HG03575 (cell line): Measurements from ENCODE around the gene ITGA5.

Experiments used
- ATAC-seq: cut with Tn5 transposase; IDR thresholded peaks from one replicate; pipeline ENCODE4 v1.9.1; 2021; ENCODE audit not compliant: unreplicated experiment, insufficient number of reproducible peaks, low FRiP score; ENCODE audit errors: extremely low read depth

The ITGA5 gene

GRCh38 chr12:54419088-54419887, at the start of gene ITGA5:
TSS of gene ITGA5 (minus strand) at chr12:54419266. CDS start at chr12:54419198, 68 bp downstream.
- no peak for ATAC-seq

GRCh38 chr12:54465857-54466523, 46.9 kb upstream of the ITGA5 start:
- ATAC-seq = no peak

DNA sequence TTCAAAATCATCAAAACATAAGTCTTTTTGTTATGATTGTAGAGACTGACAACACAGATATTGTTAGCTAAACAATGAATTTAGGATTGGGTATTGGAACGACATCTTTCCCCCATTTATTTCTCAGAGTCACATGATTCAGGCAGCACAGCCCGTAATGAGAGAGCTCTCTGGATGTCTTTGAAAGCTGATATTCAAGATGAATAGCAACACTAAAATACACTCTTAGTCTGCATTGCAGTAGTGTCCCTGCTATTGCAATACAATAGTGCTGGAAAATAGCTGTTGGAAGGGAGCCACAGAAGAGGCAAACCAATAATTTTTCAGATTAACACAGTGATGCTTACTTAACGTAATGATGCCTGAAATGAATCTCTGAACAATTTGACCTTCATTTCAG, 44.4 kb upstream of the ITGA5 start:
- no peak for ATAC-seq

GRCh38 chr12:54463034-54463433, 44.0 kb upstream of the ITGA5 start:
- no peak for ATAC-seq

- no peak for ATAC-seq
Observed at GRCh38 chr12:54460317-54460923, 41.4 kb upstream of the ITGA5 start.

GRCh38 chr12:54459355-54459754, 40.3 kb upstream of the ITGA5 start:
- no peak for ATAC-seq

DNA sequence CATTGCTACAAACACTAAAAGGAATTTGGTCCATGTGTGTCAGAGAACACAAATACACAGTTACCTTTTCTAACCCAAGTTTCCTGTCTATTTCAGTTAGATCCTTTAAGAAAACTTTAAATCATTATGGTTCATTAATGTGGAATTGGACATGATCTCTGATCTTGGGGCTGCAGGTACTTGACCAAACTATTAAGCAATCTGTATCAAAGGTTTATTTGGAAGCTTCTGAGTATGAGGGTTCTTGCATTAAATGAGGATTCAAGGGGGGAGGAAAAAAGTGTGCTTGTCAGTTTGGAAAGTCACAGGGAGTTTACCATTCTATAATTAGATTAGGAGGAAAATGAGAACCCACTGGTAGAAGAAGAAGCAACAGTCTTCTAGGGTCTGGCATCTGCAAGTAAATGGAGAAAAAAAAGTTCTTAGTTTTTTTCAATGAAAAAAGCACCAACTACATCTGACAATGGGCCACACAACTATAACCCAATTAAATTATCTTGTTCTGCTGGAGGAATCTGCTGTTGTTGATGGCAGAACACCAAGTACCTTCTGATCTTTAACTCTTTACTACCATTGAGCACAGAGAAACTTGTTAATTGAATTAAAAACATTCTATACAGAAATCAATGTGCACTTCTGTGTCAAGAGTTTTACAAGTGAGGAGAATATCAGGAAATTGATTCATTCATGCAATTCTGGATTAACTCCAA, 36.8 kb upstream of the ITGA5 start:
- no peak for ATAC-seq

DNA sequence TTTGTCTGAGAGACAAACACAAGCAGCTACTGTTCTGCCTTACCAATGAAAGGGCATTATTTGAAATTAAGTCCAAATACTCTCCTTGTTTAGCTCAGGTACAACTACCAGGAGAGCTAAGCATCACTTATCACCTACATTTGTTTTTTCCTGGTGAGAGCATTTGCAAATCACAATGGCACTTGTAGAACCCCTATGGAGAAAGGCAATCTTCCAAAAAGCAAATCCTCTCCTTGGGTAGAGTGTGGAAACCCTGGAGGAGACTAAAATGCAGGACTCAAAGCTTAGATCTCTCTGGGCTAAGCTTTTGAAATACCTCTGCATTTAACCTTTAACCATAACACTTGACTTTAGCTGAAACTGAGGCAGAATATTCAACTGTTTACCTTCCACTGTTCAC, 33.6 kb upstream of the ITGA5 start:
- no peak for ATAC-seq

DNA sequence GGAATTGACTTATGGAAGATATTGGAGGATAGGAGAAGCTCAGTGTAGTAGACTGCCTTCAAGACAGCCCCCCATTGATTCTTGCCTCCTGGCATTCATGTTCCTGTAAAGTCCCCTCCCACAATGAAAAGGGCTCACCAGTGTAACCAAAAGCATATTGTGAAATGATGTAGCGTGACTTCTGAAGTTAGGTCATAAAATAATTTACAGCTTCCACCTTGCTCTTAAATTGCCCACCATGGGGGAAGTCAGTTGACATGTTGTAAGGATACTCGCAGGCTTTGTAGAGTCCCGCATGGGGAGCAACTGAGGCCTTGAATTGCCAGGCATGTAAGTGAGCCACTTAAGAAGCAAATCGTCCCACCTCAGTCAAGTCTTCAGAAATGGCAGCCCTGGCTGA, 29.3 kb upstream of the ITGA5 start:
- ATAC-seq = no peak

GRCh38 chr12:54447917-54448316, 28.9 kb upstream of the ITGA5 start:
- ATAC-seq = no peak

GRCh38 chr12:54444206-54444605, 25.1 kb upstream of the ITGA5 start:
- ATAC-seq = no peak

DNA sequence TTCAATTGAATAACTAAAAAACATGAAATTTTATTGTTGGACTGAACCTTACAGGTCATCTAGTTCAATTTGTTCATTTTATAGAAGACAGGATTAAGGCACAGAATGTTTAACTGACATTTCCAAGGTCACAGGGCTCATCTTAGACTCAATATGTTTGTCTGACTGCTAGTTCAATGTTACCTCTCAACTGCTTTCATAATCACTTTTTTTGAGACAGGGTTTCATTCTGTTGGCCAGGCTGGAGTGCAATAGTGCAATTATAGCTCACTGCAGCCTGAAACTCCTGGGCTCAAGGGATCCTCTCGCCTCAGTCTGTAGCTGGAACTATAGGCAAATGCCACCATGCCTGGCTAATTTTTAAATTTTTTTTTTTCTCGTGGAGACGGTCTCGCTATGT, 24.4 kb upstream of the ITGA5 start:
- ATAC-seq = no peak

- no peak for ATAC-seq
Observed at GRCh38 chr12:54442961-54443360, 23.9 kb upstream of the ITGA5 start.

- ATAC-seq = no peak
Observed at GRCh38 chr12:54442099-54442498, 23.0 kb upstream of the ITGA5 start.

DNA sequence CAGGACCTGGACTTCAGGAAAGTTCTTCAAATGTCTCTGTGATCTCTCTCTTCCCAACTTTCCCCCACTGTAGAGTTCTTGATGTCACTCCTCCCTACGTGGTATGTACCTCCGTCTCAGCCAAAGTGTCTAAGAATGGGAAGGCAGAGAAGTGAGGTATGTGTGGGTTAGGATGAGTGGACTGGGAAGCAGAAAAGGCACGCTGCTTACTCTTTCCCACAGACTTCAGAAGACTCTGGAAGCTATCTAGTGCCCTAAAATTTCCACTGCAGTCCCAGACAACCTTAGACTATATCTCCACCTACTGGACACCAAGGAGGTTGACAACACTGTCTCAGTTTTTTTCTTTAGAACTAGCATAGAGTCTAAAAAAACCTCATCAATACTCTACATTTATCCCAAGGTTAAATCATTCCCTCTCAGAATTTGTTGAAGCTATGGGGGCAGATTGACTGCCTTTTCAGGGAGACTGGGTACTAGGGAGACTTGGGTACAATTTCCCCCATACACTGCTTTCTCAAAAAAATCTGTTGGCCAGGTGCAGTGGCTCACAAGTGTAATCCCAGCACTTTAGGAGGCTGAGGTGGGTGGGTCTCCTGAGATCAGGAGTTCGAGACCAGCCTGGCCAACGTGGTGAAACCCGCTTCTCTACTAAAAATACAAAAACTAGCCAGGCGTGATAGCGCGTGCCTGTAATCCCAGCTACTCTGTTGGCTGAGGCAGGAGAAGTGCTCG, 20.6 kb upstream of the ITGA5 start:
- no peak for ATAC-seq

DNA sequence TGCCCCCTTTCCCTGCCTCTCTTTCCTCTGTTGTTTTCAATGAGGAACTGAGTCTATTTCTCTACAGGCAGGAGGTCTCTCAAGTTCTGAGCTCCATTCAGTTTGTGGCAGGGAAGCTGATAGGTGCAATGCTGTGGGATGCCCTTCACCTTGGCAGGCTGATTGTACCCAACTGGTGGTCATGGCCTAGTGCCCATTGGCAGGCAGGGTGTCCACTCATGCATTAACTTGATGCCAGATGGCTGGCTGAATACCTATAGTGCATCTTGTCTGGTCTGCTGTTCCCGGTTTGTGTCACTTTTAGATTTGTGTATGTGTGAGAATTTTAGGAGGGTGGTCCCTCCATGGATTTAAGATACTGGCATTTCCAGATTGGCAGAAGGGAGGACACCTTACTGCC, 20.0 kb upstream of the ITGA5 start:
- ATAC-seq = no peak

DNA sequence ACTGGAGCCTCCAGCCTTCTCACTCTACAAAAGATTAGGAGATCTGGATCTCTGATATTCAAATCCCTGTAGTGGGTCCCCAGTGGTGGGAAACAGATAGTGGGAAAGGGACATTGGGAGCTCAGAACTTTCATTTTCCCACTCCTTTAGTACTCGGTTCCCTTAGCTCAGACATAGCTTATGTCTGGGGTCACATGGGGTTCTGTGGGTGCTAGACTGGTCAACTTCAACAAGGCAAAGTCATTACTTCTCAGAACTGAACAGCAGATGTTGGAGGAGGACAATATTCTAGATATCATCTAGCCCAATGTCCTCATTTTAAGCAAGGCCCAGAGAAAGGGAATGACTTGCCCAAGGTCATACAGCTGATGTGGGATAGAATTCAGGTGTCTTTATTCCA, 19.5 kb upstream of the ITGA5 start:
- ATAC-seq = no peak

DNA sequence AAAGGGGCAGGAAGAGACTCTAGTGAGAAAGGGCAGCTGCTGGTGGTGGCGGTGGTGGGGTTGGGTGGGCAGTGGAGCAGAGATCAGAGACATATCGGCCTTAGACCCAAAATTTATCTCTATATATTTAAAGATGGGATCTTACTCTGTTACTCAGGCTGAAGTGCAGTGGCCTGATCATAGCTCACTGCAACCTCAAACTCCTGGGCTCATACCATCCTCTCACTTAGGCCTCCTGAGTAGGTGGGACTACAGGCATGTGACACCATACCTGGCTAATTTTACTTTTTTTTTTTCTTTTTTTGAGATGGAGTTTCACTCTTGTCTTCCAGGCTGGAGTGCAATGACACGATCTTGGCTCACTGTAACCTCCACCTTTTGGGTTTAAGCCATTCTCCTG, 18.6 kb upstream of the ITGA5 start:
- no peak for ATAC-seq

DNA sequence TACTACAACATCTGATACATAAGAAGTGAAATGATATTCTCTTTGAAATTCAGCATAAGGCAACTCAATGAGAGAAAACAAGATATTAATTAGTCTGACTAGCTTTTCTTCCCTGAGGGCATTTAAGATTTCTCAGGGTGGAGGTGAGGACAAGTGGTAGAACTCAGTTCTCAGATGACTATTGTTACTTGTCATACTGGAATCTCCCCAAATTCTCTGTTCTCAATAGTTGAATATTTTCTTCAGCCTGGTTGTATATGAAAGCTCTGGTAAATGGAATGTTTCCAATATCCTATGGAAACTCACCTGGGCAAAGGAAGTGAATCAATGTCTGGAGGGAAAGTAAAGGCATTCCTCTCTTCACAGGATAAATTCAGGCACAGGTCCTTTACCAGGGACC, 18.2 kb upstream of the ITGA5 start:
- no peak for ATAC-seq
